GM18508 (cell line): ENCODE data around the gene METTL3.
A peak's percentile ranks its signal among the peaks of the same experiment; 100 is the strongest.
"Not testable (repeated sequence)": the region's sequence is repeated elsewhere in the genome, so short reads cannot be mapped to it uniquely, and the experiment has no call there.

ENCODE experiments used
- ATAC-seq: cut with Tn5 transposase; IDR thresholded peaks from one replicate; pipeline ENCODE4 v1.9.1; 2021; ENCODE audit warnings: moderate number of reproducible peaks; ENCODE audit not compliant: insufficient read depth, unreplicated experiment

METTL3 gene

GRCh38 chr14:21510735-21511657 is at the start of gene METTL3:
Gene METTL3 (minus strand): TSS chr14:21511340. CDS start chr14:21511223, 117 bp downstream.
- ATAC-seq: peak; percentile 97

DNA sequence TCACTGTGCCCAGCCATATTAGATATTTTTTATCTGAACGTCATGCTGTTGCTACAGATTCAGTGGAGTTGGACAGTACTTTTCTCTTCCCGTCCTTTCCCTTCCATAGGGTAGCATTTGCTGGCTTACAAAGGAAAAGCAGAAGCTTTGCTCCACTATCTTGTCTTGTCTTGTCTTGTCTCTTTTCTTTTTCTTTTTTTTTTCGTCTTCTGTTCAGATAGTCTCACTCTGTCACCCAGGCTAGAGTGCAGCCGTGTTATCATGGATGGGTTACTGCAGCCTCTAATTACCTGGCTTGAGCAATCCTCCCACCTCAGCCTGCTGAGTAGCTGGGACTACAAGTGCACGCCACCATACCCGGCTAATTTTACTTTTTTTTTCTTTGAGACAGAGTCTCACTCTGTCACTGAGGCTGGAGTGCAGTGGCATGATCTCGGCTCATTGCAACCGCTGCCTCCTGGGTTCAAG is 47.6 kb upstream of the METTL3 start:
- ATAC-seq: no peak

DNA sequence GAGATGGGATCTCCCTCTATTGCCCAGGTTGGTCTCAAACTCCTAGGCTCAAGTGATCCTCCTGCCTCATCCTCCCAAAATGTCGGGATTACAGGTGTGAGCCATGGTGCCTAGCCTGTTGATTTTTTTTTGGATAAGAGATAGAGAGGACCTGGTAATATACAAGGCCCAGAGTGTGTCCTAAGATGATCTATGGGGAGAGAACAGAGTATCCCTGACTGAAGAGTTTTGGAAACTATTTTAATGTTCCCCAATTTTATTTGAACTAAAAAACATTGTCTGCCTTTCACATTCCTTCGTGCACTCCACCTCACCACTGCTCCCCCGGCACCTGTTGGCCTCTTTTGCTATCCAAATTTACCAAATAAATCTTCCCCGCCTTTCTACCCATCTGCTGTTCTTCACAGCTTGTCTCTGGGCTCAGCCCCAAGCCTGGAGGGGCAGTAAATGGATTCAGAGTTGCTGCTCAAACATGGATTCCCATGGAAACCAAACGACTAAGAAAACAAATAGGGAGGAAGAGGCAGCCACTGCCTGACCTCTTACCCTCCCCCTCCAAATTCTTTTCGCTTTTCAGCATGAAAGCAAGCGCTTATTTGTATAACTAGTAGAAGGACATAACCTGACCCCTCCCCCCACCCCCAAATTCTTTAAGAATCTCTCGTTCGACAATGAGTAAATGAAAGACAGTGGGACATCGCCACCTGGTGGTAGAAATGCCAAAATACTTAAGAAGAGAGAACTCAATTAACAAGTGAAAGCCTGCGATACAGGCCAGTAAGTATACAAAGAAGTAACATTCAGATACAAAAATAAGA is 46.2 kb upstream of the METTL3 start:
- no peak for ATAC-seq

DNA sequence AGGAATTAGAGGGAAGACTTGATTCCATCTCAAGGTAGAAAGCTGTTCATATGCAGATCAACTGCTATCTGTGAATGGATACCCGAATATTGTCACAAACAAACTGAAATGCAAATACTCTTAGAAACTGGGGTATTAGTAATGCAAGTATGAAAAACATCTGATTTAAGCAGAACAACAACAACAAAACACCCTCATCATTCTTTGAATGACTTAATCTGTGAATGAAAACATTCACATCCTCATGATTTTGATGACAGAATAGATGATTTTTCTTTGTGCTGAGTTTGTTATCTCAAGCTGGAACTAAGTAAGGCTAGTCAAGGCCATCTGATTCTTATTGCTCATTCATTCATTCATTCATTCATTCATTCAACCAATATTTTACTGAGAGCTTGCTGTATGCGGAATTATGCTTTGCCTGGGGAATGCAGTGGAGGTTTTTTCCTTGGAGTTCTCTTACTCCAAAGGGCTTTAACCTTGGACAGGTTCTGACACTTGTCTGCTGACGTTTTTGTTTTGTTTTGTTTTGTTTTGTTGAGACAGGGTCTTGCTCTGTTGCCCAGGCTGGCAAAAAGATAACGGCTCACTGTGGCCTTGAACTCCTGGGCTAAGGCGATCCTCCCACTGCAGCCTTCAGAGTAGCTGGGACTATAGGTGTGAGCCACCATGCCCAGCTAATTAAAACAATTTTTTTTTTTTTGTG is 45.4 kb upstream of the METTL3 start:
- no peak for ATAC-seq

DNA sequence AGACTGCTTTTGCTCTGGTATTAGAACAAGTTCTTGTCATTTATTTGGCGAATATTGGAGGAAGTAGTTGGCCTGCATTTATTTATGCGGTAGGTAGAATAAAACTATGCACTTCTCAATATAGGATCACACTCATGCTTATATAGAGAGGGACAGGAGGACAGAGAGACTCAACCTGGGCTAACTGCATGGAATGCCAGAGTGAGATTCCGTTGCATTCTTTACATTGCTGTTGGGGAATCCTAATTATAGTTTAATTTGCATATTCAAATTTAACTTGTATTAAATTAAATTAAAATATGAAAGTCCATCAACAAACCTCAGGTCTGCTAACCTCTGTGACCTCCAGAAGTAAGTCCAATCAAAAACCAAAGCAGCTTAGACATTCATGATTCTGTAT is 42.1 kb upstream of the METTL3 start:
- ATAC-seq: no peak

DNA sequence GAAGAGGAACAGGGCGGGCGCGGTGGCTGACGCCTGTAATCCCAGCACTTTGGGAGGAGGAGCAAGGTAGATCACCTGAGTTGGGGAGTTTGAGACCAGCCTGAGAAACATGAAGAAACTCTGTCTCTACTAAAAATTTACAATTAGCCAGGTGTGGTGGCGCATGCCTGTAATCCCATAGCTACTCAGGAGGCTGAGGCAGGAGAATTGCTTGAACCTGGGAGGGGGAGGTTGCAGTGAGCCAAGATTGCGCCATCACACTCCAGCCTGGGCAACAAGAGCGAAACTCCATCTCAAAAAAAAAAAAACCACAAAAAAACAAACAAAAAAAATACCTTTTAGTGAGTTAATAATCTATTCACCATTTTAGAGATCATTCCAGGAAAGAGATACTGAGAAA is 33.4 kb upstream of the METTL3 start:
- not testable (repeated sequence) for ATAC-seq

GRCh38 chr14:21543963-21544362 is 32.8 kb upstream of the METTL3 start:
- no peak for ATAC-seq

GRCh38 chr14:21543521-21543960 is 32.4 kb upstream of the METTL3 start:
- ATAC-seq: no peak

DNA sequence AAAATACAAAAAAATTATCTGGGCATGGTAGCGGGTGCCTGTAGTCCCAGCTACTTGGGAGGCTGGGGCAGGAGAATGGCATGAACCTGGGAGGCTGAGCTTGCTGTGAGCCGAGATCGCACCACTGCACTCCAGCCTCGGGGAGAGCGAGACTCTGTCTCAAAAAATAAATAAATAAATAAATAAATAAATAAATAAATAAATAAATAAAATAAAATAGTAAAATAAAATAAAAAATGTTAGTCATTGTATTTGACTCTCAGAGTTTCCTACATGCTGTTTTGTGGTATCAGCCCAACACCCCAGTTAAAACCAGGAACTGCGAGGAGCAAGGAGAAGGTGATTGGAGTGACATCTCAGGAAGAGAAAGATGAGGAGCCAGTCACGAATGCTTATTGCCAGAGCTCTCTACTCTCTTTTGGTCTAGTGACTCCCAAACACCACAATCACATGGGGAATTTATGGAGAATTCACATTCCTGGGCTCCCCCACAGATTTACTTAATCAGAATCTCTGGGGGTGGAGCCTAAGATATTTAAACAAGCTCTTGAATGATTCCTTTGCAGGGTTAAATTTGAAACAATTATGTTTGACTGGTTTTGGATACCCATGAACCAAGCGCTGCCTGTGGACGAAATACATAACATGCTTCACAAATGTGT is 30.4 kb upstream of the METTL3 start:
- no peak for ATAC-seq

- ATAC-seq: no peak
Measured at GRCh38 chr14:21539189-21539940, 28.2 kb upstream of the METTL3 start.

- no peak for ATAC-seq
Measured at GRCh38 chr14:21537090-21537424, 25.9 kb upstream of the METTL3 start.

- ATAC-seq: no peak
Measured at GRCh38 chr14:21536418-21537089, 25.4 kb upstream of the METTL3 start.

- ATAC-seq: no peak
Measured at GRCh38 chr14:21535545-21536417, 24.6 kb upstream of the METTL3 start.

DNA sequence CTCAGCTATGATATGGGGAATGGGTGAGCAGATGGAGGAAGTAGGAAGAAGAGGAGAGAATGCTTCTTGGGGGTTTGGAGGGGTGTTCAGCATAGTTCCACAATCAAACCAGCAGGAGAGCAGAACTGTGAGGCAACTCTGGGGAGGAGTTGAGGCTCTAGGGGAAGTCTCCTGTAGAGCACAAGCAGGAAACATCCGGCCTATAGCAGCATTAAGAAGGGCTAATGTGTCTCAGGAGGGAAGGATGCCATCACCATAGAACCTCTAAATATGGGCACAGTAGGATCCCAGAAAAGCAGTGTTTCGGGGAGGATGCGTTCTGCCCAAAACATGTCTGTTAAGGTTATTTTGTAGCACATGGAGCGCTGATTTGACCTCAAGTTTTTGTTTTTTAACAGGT is 23.4 kb upstream of the METTL3 start:
- ATAC-seq: no peak

GRCh38 chr14:21533294-21533693 is 22.2 kb upstream of the METTL3 start:
- no peak for ATAC-seq

DNA sequence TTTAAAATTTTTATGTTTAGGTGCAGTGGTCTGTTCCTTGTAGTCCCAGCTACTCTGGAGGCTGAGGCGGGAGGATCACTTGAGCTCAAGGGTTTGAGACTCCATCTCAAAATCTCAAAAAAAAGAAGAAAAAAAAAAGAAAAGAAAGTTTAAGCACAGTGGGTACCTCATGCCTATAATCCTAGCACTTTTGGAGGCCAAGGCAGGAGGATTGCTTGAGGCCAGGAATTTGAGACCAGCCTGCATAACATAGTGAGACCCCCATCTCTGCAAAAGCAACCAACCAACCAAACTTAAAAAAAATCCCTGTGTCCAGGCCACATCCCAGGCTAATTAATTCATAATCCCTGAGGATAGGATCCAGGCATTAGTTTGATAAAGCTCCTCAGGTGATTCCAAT is 18.4 kb upstream of the METTL3 start:
- no peak for ATAC-seq

DNA sequence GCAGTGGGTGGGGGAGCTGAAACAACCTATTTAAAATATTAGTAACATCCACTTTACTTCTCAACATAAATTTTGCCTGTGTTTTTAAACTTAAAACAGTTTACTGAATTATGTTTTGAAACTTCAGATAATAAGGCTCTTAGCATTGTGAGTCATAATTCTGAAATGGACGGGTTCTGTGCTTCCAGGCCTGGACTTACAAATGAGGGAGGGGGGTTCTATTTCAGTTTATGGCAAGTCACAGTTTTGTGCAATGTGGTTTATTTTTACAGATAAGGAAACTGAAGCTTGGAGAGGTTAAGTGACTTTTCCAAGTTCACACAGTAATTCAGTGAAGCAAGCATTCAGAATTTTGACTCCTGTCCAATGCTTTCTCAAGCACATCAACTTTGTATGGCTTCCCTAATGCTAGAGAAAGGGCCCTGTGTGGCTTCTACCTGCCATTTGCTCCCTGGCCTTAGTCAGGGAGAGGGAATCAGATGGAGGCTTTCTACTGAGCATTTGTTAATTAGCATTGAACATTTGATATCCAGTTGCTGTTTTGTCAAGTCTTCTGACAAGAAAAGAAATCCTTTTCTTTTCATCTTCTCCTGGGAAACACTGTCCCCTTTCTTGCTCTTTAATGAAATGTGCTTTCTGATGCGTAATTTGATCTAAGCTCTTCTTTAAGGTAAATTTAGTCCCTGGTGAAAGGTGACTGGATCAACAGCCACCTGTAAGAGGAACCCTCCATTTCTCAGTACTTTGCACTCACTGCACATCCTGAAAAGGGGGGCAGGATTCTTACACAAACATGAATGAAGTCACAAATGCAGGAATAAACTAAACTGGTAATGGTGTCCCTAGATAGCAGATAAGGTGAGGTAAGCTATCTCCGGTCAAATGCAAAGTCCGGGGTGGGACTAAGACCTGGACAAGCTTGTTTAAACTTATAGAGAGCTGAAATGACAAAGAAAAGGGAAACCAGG is 17.5 kb upstream of the METTL3 start:
- ATAC-seq: no peak
